Panc1 (cell line): ENCODE results near the gene ELOVL6.

Experiments
- POLR2AphosphoS5 ChIP-seq: IDR thresholded peaks from 2 replicates; pipeline ENCODE4 v1.6.1; 2012; ENCODE audit warnings: mild to moderate bottlenecking, low read depth, low read length, moderate library complexity
- TF ChIP-seq, protein P1 (sequence below): fragments of 450-650 bp; IDR thresholded peaks from 2 replicates; pipeline ENCODE4 v1.5.1; 2017; ENCODE audit warnings: mild to moderate bottlenecking

DNA sequence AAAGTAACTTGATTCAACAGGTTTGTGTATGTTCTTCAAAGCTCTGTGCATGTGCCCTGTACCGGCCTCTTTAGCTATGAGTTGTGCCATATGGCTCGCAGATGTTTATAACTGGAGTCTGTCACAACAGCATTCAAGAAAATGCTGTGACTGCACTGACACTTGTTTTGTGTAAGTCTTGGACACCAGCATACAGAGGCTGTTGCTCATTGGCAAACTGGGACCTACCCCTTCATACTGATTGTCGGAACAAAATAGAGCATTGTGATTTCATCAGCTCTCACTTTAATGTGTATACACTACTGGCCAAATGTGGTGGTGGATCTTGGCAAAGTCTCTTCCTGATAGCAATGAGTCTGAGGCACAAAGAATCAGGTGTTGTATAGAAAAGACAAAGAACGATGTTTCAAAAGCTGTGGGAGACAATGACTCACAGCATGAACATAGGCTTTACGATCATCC lies 151.8 kb downstream of the ELOVL6 start:
- TF ChIP-seq, protein P1, sequence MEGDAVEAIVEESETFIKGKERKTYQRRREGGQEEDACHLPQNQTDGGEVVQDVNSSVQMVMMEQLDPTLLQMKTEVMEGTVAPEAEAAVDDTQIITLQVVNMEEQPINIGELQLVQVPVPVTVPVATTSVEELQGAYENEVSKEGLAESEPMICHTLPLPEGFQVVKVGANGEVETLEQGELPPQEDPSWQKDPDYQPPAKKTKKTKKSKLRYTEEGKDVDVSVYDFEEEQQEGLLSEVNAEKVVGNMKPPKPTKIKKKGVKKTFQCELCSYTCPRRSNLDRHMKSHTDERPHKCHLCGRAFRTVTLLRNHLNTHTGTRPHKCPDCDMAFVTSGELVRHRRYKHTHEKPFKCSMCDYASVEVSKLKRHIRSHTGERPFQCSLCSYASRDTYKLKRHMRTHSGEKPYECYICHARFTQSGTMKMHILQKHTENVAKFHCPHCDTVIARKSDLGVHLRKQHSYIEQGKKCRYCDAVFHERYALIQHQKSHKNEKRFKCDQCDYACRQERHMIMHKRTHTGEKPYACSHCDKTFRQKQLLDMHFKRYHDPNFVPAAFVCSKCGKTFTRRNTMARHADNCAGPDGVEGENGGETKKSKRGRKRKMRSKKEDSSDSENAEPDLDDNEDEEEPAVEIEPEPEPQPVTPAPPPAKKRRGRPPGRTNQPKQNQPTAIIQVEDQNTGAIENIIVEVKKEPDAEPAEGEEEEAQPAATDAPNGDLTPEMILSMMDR = no peak
- TF ChIP-seq POLR2AphosphoS5 = no peak
